ENCODE data around the gene CCDC120.
A peak's percentile ranks its signal among the peaks of the same experiment; 100 is the strongest.

DNA sequence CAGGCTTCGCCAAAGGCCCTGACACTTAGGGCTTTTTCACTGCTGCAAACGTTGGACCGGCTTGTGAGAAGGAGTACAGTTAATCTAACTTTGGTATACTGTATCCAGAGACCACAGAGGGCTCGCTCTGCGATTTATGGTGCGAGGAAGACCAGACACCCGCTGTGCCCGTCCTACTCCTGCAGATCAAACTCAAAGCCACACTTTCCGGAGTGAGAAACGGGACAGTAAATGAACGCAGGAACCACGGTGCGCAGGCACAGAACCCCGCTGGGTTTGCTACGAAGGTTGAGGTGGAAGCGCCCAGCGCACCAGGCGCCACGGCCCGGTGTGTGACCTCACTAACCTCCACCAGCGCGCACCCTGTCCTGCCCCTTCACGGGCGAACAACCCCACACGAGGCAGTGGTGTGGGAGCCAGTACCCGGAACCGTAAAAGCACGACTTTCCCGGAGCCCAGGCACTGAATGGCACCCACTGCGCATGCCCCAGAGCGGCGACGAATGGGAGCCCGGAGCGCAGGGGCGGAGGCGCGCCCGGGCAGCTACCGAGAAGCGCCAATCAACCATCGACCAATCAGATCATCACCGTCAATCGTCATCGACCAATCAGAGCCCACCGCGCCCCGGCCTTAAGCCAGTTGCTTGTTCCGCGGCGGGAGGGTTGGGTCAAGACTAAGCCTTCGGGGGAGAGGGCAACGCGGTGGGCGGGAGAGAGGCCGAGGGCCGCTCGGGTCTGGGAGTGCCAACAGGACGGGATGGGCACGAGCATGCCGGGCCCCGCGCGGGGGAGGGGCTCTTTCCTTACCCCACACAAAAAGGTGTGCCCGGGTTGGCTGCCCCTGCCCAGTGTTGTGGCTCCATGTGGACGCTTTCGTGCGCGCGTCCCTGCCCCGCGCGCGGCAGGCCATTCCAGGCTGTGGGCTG, 42.2 kb downstream of the CCDC120 start:
- TF ChIP-seq POLR2A (IDR thresholded peaks at IDR 0.05; ENCODE audit: low read length), result peak; percentile 86
- TF ChIP-seq GATA1 (IDR thresholded peaks at IDR 0.05; ENCODE audit: low read depth, low read length), result no peak

All from erythroblast (primary cell).